ENCODE data around the gene UBE2V1. TPM values are rescaled to one million over a fixed set of nuclear protein-coding genes. Genes with fewer than 3 reads are reported as not detected.
A peak's percentile ranks its signal among the peaks of the same experiment; 100 is the strongest.

UBE2V1 gene
- total and polyA plus RNA-seq, 2 donors (not counting 1 experiment from before 2014, with no cell fraction given) = 69.2 to 158 TPM

GRCh38 chr20:50040432-50041245, 72.3 kb downstream of the UBE2V1 start:
- peak overlapping the region; percentile 38 for H3K9ac ChIP-seq (ENCODE audit: low read length)

More at GRCh38 chr20:50040432-50041245, 72.3 kb downstream of the UBE2V1 start:
- no peaks in the 10 kb centered on the region for H3K9me3 Mint-ChIP-seq (ENCODE audit: insufficient read depth)
- Histone ChIP-seq H3K79me2 (ENCODE audit: control insufficient read depth, insufficient read depth, low read length) (no peaks in the 10 kb centered on the region), H4K20me1 (ENCODE audit: control insufficient read depth, insufficient read depth, low read length, poor library complexity, severe bottlenecking) (no peaks in the 10 kb centered on the region), H3K9me3 (ENCODE audit: control extremely low read depth in 1 of 3, control insufficient read depth in 2 of 3, insufficient read depth in 1 of 3, low read length in 2 of 3) (no peaks in the 10 kb centered on the region), H3K4me1 (ENCODE audit: control insufficient read depth in 2 of 2, insufficient read depth in 2 of 2, low read length in 2 of 2) (peaks cover 12 to 21% of the 10 kb centered on the region in 2 donors), H3K27ac (ENCODE audit: low read length in 2 of 2) (peak overlapping the region; percentile 80 to 86), H3K27me3 (replicated peaks in 1 of 4; ENCODE audit: control extremely low read depth in 1 of 4, control insufficient read depth in 3 of 4, insufficient read depth in 4 of 4, low read length in 3 of 4) (no peaks in the 10 kb centered on the region), H3K4me2 (replicated peaks; ENCODE audit: low read depth, low read length, poor library complexity, severe bottlenecking) (peak overlapping the region; percentile 64), H2AFZ (ENCODE audit: insufficient read depth, low read depth, low read length, poor library complexity, severe bottlenecking) (peak overlapping the region; percentile 71), H3K4me3 (ENCODE audit: control extremely low read depth in 1 of 5, extremely low read depth in 1 of 5, insufficient read depth in 1 of 5, low read depth in 2 of 5, low read length in 4 of 5) (peak overlapping the region in 4 of 5 experiments; percentile 1 to 38 (median 34)), H3K36me3 (replicated peaks in 1 of 2; ENCODE audit: control extremely low read depth in 1 of 2, control insufficient read depth in 1 of 2, extremely low read depth in 1 of 2, insufficient read depth in 2 of 2, low read length in 1 of 2) (no peaks in the 10 kb centered on the region)
- peak overlapping the region; percentile 93 for H3K27ac Mint-ChIP-seq
- peaks cover 15% of the 10 kb centered on the region for H3K4me1 Mint-ChIP-seq
- POLR2A ChIA-PET = interaction anchor here (0.6 to 1.7 kb wide), 4 partner anchors 40 to 104 kb away, joined by 3 to 5 read pairs (median 4); partner anchors contain the start of gene RNF114
- DNase-seq = no peak
- CTCF ChIA-PET = interaction anchor here (0.8 to 2.7 kb wide), 4 partner anchors 31 to 62 kb away, joined by 3 to 14 read pairs (median 6); no protein-coding TSS in a partner anchor
- no peaks in the 10 kb centered on the region for H3K27me3 Mint-ChIP-seq
- 92% methylated on average over 14 of the region's 17 CpGs for WGBS (ENCODE audit: insufficient coverage)
- TF ChIP-seq EZH2 (IDR thresholded peaks at IDR 0.05; ENCODE audit: borderline replicate concordance, insufficient read depth, low read depth, low read length, poor library complexity, severe bottlenecking) (no peak), CTCF (IDR thresholded peaks at IDR 0.05) (no peak)
- no peak for ATAC-seq (ENCODE audit: low read depth)
- intact Hi-C loops (cut with micrococcal nuclease) = loop anchor here (1.0 kb wide), 2 partner anchors 31 to 41 kb away; no protein-coding TSS in a partner anchor
- peak overlapping the region; percentile 83 for H3K4me3 Mint-ChIP-seq
